ENCODE data around the gene GPR6. TPM values are rescaled to one million over a fixed set of nuclear protein-coding genes. Genes with fewer than 3 reads are reported as not detected.

The GPR6 gene
- total RNA-seq, 1 donor from 2014 or later: not detected

DNA sequence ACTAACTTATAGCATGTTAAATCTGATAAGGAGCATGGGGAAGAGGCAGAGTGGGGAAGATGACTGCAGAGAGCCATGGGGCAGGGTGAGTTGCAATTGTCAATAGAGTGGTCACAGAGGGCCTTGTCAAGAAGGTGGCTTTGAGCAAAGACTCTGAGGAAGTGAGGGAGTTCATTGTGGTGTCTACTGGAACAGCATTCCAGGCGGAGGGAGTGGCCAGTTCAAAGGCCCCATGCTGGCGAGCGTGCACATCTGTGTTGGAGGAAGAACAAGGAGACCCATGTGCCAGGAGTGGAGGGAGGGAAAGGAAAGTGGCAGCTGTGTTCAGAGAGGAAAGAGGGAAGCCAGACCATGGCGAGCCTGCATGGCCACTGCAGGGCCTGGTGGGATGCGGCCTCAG is 15.8 kb upstream of the GPR6 start:
- intact Hi-C loops (cut with DNase I): no loop called here
- H3K27ac ChIP-seq: no peak overlapping the region
- H3K4me3 ChIP-seq: no peak overlapping the region
- no peaks in the 10 kb centered on the region for H3K27me3 ChIP-seq
- H3K9me3 ChIP-seq: no peaks in the 10 kb centered on the region
- no peaks in the 10 kb centered on the region for H3K4me1 ChIP-seq
- DNase-seq (ENCODE audit: extremely low spot score in 2 of 2): no peak
- TF ChIP-seq POLR2AphosphoS5 (IDR thresholded peaks at IDR 0.05; ENCODE audit: insufficient read depth in 1 of 2, low read depth in 1 of 2) (no peak), CTCF (IDR thresholded peaks at IDR 0.05) (no peak), POLR2A (IDR thresholded peaks at IDR 0.05) (no peak)
- H3K36me3 ChIP-seq: no peaks in the 10 kb centered on the region

DNA sequence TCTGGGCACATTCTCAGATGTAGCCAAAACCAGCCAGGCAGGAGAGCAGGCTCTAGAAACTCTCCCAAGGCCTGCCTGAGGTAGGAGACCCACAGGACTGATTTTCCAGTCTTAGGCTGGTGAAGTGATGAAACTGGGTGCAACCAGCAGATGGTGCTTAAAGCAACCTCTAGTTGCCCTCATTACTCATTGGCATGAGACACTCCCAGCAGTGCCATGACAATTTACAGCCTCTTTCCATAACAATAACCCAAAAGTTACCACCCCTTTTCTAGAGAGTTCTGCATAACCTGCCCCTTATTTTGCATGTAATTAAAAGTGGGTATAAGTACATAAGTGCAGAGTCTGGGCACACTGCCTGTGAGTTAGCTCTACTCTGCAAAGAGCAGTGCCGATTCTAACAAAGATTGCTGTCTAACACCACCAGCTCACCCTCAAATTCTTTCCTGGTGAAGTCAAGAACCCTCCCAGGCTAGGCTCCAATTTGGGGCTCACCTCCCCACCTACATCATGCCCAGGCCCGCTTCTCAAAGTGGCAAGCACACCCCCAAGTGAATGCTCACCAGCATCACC is 14.4 kb upstream of the GPR6 start:
- Histone ChIP-seq H3K9me3 (no peaks in the 10 kb centered on the region), H3K27ac (no peak overlapping the region), H3K4me3 (no peak overlapping the region), H3K27me3 (no peaks in the 10 kb centered on the region), H3K36me3 (no peaks in the 10 kb centered on the region), H3K4me1 (no peaks in the 10 kb centered on the region)
- no peak for DNase-seq (ENCODE audit: extremely low spot score in 2 of 2)
- intact Hi-C loops (cut with DNase I): no loop called here
- TF ChIP-seq POLR2AphosphoS5 (IDR thresholded peaks at IDR 0.05; ENCODE audit: insufficient read depth in 1 of 2, low read depth in 1 of 2) (no peak), CTCF (IDR thresholded peaks at IDR 0.05) (no peak)

DNA sequence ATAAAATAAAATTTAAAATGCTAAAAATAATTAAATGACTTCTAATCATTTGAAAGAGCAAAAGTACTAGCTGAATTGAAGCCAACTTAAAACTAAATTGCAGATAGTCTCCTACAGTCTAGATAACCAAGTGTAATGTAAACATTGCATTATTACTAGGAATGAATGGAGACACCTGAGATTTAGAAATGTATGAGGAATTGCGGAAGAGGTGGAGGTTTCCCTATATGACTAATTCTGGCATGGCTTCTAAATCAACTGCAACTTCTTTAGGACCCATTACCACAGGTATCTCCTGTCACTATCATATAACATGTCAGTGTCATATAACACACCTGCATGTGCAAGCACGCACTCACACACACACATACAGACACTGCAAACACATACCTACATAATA is 13.2 kb upstream of the GPR6 start:
- intact Hi-C loops (cut with DNase I): no loop called here
- TF ChIP-seq POLR2AphosphoS5 (IDR thresholded peaks at IDR 0.05; ENCODE audit: insufficient read depth in 1 of 2, low read depth in 1 of 2) (no peak), CTCF (IDR thresholded peaks at IDR 0.05) (no peak), POLR2A (IDR thresholded peaks at IDR 0.05) (no peak)

DNA sequence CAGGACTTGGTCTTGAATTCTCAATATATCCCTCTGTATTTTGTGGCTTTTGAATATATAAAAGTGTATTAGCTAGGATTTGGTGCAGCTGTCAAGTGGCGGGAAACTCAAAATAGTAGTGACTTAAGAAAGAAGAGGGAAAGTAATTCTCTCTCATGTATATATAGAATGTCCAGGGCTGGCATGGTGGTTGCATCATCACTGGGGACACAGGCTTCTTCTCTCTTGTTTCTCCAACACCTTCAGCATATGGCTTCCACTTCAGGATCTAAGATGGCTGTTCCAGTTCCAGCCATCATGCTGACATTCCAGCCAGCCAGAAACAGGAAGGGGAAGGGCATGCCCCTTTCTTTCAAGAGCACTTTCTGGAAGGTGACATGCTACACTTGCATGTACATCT is 11.8 kb upstream of the GPR6 start:
- H3K27me3 ChIP-seq: no peaks in the 10 kb centered on the region
- intact Hi-C loops (cut with DNase I): no loop called here
- H3K27ac ChIP-seq: no peak overlapping the region
- no peaks in the 10 kb centered on the region for H3K9me3 ChIP-seq
- H3K4me1 ChIP-seq: no peaks in the 10 kb centered on the region
- no peak for DNase-seq (ENCODE audit: extremely low spot score in 2 of 2)
- H3K36me3 ChIP-seq: no peaks in the 10 kb centered on the region
- no peak overlapping the region for H3K4me3 ChIP-seq
- TF ChIP-seq POLR2AphosphoS5 (IDR thresholded peaks at IDR 0.05; ENCODE audit: insufficient read depth in 1 of 2, low read depth in 1 of 2) (no peak), CTCF (IDR thresholded peaks at IDR 0.05) (no peak), POLR2A (IDR thresholded peaks at IDR 0.05) (no peak)

More for the DNA sequence above, 13.2 kb upstream of the GPR6 start:
- no peaks in the 10 kb centered on the region for H3K4me1 ChIP-seq
- no peaks in the 10 kb centered on the region for H3K9me3 ChIP-seq
- H3K36me3 ChIP-seq: no peaks in the 10 kb centered on the region
- H3K27me3 ChIP-seq: no peaks in the 10 kb centered on the region
- no peak overlapping the region for H3K27ac ChIP-seq
- no peak for DNase-seq (ENCODE audit: extremely low spot score in 2 of 2)
- H3K4me3 ChIP-seq: no peak overlapping the region

GRCh38 chr6:109977791-109978173 is 329 bp upstream of the GPR6 start:
- TF ChIP-seq POLR2A (IDR thresholded peaks at IDR 0.05): no peak
- TF ChIP-seq POLR2AphosphoS5 (IDR thresholded peaks at IDR 0.05; ENCODE audit: insufficient read depth in 1 of 2, low read depth in 1 of 2): no peak
- no peak for TF ChIP-seq CTCF (IDR thresholded peaks at IDR 0.05)
- Histone ChIP-seq H3K4me1 (peaks cover 5% of the 10 kb centered on the region), H3K27me3 (peaks cover 5% of the 10 kb centered on the region), H3K4me3 (no peak overlapping the region), H3K36me3 (no peaks in the 10 kb centered on the region), H3K27ac (no peak overlapping the region), H3K9me3 (no peaks in the 10 kb centered on the region)
- DNase-seq (ENCODE audit: extremely low spot score in 2 of 2): no peak
- intact Hi-C loops (cut with DNase I): no loop called here

Data from vagina (tissue), 2 donors.